Measurements from ENCODE around the gene TLR7.

The TLR7 gene

GRCh38 chrX:12891915-12892506, 25.1 kb downstream of the TLR7 start:
- DNase-seq, result no peak

- no peak for DNase-seq
Measured at GRCh38 chrX:12892716-12893115, 25.8 kb downstream of the TLR7 start.

GRCh38 chrX:12894074-12895030, 27.5 kb downstream of the TLR7 start:
- peak; percentile 4 to 44 for DNase-seq

- no peak for DNase-seq
Measured at GRCh38 chrX:12895866-12896265, 29.0 kb downstream of the TLR7 start.

- DNase-seq, result no peak
Measured at GRCh38 chrX:12896935-12897334, 30.1 kb downstream of the TLR7 start.

GRCh38 chrX:12898073-12898472, 31.2 kb downstream of the TLR7 start:
- DNase-seq, result no peak

GRCh38 chrX:12899506-12899905, 32.6 kb downstream of the TLR7 start:
- DNase-seq, result no peak

GRCh38 chrX:12901486-12901885, 34.6 kb downstream of the TLR7 start:
- peak; percentile 49 to 51 for DNase-seq

GRCh38 chrX:12903646-12904045, 36.8 kb downstream of the TLR7 start:
- DNase-seq, result no peak

- no peak for DNase-seq
Measured at GRCh38 chrX:12906046-12906761, 39.3 kb downstream of the TLR7 start, which contains the start of gene TLR8. Gene TLR8 (plus strand): TSS chrX:12906620. CDS start chrX:12906707, 87 bp downstream.

- DNase-seq, result no peak
Measured at GRCh38 chrX:12910423-12911121, 43.7 kb downstream of the TLR7 start.

- DNase-seq, result no peak
Measured at GRCh38 chrX:12911122-12911470, 44.2 kb downstream of the TLR7 start.

- no peak for DNase-seq
Measured at GRCh38 chrX:12912791-12913482, 46.1 kb downstream of the TLR7 start.

GRCh38 chrX:12917753-12918152, 50.9 kb downstream of the TLR7 start:
- no peak for DNase-seq

- no peak for DNase-seq
Measured at GRCh38 chrX:12919051-12919450, 52.2 kb downstream of the TLR7 start.

GRCh38 chrX:12919620-12920019, 52.7 kb downstream of the TLR7 start:
- DNase-seq, result no peak

GRCh38 chrX:12920990-12921389, 54.1 kb downstream of the TLR7 start:
- DNase-seq, result no peak

GRCh38 chrX:12921886-12922598, 55.2 kb downstream of the TLR7 start:
- no peak for DNase-seq

GRCh38 chrX:12922599-12922919, 55.7 kb downstream of the TLR7 start:
- DNase-seq, result no peak

GRCh38 chrX:12929701-12930100, 62.8 kb downstream of the TLR7 start:
- no peak for DNase-seq

GRCh38 chrX:12930150-12930549, 63.3 kb downstream of the TLR7 start:
- no peak for DNase-seq

GRCh38 chrX:12932244-12932643, 65.4 kb downstream of the TLR7 start:
- no peak for DNase-seq
